DLD1 (cell line): ENCODE measurements around the gene TBC1D22B.

Experiments
- in situ Hi-C: cut with HindIII; loops from 2 replicates; pipeline ENCODE4 v1.10.0; 2017; ENCODE audit warnings: low sequenced_read_pairs

Gene TBC1D22B

GRCh38 chr6:37352384-37352783 is 94.8 kb downstream of the TBC1D22B start:
- in situ Hi-C loops: no loop called here

- in situ Hi-C loops: no loop called here
These were observed 96.4 kb downstream of the TBC1D22B start, which contains the start of gene RNF8 for GRCh38 chr6:37353761-37354525. Gene RNF8 (plus strand): TSS chr6:37353983. CDS start chr6:37354165, 182 bp downstream.

GRCh38 chr6:37354526-37355384 is 97.2 kb downstream of the TBC1D22B start:
- in situ Hi-C loops: no loop called here

- in situ Hi-C loops: no loop called here
These were observed 99.7 kb downstream of the TBC1D22B start for GRCh38 chr6:37357288-37357687.

- in situ Hi-C loops: no loop called here
These were observed 100.3 kb downstream of the TBC1D22B start for GRCh38 chr6:37357860-37358259.

GRCh38 chr6:37359039-37359438 is 101.5 kb downstream of the TBC1D22B start:
- in situ Hi-C loops: no loop called here

- in situ Hi-C loops: no loop called here
These were observed 104.7 kb downstream of the TBC1D22B start for GRCh38 chr6:37362101-37362828.

GRCh38 chr6:37365791-37366190 is 108.2 kb downstream of the TBC1D22B start:
- in situ Hi-C loops: no loop called here

GRCh38 chr6:37366910-37367309 is 109.3 kb downstream of the TBC1D22B start:
- in situ Hi-C loops: no loop called here

GRCh38 chr6:37368961-37369320 is 111.4 kb downstream of the TBC1D22B start:
- in situ Hi-C loops: no loop called here

GRCh38 chr6:37369321-37370201 is 112.0 kb downstream of the TBC1D22B start:
- in situ Hi-C loops: no loop called here

GRCh38 chr6:37371154-37372083 is 113.8 kb downstream of the TBC1D22B start:
- in situ Hi-C loops: no loop called here

GRCh38 chr6:37372116-37372515 is 114.5 kb downstream of the TBC1D22B start:
- in situ Hi-C loops: no loop called here

- in situ Hi-C loops: no loop called here
These were observed 116.4 kb downstream of the TBC1D22B start for GRCh38 chr6:37373822-37374471.

GRCh38 chr6:37375376-37375775 is 117.8 kb downstream of the TBC1D22B start:
- in situ Hi-C loops: no loop called here

- in situ Hi-C loops: no loop called here
These were observed 118.6 kb downstream of the TBC1D22B start for GRCh38 chr6:37376078-37376743.

- in situ Hi-C loops: no loop called here
These were observed 124.0 kb downstream of the TBC1D22B start for GRCh38 chr6:37381579-37381978.
